Pericardium fibroblast (primary cell): ENCODE data around the gene PNPLA4. TPM values are rescaled to one million over a fixed set of nuclear protein-coding genes. Genes with fewer than 3 reads are reported as not detected.

ENCODE experiments used
- total RNA-seq: library from RNA; depleted of rRNA; stranded (reverse); fragments of >200 nt; gene quantifications from 2 replicates; pipeline ENCODE4 v1.2.3, GENCODE V29; 2015

PNPLA4 gene
- total RNA-seq: 18.0 and 33.1 TPM in 2 replicates

GRCh38 chrX:7927259-7928167 is at the start of gene PNPLA4:
Gene PNPLA4, minus strand, starts transcription at chrX:7927413. Its CDS starts 1,294 bp downstream, at chrX:7926119.

Other genes starting within 250 kb of the PNPLA4 start
- gene VCX, start 84.2 kb downstream of the PNPLA4 start, total RNA-seq: not detected in 2 replicates
- not detected in 2 replicates for gene VCX2, start 243.9 kb upstream of the PNPLA4 start, total RNA-seq